ENCODE measurements around the gene UXT. TPM values are rescaled to one million over a fixed set of nuclear protein-coding genes. Genes with fewer than 3 reads are reported as not detected.
"Not testable (repeated sequence)": the region's sequence is repeated elsewhere in the genome, so short reads cannot be mapped to it uniquely, and the experiment has no call there.

Gene UXT
- polyA plus RNA-seq (2013, experiment 1 of 2; ENCODE audit: insufficient read length) = 106 TPM
- polyA plus RNA-seq (2013, experiment 2 of 2; ENCODE audit: insufficient read length) = 84.4 TPM

- DNase-seq = peak; percentile 95
Observed at GRCh38 chrX:47658684-47659420, at the start of gene UXT. TSS of gene UXT (minus strand) at chrX:47659180. CDS start at chrX:47658927, 253 bp downstream.

DNA sequence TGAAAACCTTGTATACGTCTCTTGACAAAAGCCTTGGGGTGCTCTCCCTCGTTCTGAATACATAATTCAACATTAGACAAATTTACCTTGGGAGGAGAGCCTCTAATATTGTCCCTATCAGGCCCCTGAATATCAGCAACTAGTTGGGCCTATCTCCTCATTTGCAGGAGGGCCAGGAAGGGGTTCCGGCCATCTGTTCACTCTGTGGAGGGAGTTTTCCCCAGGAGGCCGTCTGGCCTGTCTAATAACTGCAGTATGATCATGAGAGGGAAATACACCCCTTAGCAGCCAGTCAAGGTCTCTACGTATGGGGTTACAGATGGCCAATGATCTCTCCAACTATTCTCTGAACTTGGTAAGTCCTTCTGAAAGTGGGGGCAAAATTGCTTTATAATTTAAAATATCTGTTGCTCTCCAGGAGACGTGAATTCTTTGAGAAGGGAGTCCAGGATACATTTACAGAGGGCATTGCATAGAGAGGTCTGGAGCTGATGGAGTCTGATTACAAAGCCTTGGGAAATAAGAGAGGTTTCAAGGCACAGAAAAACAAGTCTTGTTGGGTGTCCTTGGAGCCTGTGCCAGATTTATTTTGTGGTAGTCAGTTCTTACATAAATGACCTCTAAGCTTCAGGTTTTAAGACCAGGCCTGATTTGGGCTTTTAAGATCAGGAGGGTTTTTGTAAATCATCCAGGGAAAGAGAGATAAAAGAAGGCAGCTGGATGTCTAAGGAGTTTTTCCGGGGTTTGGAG, 48.2 kb upstream of the UXT start:
- DNase-seq = no peak

GRCh38 chrX:47706575-47706974, 47.6 kb upstream of the UXT start:
- DNase-seq = peak; percentile 54

DNA sequence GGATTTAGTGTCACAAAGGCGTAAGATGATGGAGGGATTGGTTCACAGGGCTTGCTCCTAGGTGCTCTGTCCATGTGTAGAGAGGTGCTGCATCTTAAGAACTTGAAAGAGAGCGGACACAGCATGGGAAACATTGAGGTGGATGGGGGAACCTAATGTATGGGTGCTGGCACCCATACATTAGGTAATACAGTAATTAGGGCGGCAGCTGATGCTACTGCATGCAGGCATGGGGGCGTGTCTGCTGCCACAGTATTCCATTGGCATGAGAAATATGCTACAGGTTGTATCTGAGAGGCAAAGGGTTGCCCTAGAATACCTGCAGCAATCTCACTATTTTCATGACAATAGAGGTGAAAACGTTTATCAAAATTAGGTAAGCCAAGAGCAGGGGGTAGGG, 45.8 kb upstream of the UXT start:
- DNase-seq = no peak

DNA sequence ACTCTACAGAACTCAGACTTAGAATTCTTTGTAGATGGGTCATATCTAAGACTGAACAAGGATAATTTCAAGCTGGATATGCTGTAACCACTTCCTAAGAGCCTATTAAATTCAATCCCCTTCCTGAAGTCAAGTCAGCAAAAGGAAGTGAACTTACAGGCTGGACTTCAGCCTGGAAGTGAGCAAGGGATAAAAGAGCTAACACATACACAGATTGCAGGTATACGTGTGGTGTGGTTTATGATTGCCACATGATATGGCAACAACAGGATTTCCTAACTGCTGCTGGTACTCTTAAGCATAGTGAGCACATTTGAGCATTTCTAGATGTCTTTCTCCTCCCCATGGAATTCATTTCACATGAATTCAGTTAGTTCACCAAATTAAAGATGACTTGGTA, 38.2 kb upstream of the UXT start:
- DNase-seq = no peak

GRCh38 chrX:47690175-47690574, 31.2 kb upstream of the UXT start:
- peak; percentile 2 for DNase-seq

- no peak for DNase-seq
Observed at GRCh38 chrX:47687263-47687662, 28.3 kb upstream of the UXT start.

DNA sequence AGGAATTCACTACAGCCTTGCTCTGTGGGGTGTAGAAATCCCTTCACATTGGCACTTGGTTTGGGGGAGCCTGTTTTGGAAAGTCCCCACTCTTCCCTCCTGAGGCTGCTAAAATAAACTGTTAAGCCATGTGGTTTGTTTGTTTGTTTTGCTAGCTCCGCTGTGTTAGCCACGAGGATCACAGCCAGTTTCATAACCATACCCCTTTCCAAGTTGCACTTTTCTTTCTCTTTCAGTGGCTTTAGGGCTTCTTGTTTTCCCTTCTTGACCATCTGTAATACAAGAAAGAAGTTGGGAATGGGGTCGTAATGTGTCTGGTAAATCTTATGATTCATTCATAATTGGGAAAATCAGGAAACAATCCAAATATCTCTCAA, 24.8 kb upstream of the UXT start:
- no peak for DNase-seq

DNA sequence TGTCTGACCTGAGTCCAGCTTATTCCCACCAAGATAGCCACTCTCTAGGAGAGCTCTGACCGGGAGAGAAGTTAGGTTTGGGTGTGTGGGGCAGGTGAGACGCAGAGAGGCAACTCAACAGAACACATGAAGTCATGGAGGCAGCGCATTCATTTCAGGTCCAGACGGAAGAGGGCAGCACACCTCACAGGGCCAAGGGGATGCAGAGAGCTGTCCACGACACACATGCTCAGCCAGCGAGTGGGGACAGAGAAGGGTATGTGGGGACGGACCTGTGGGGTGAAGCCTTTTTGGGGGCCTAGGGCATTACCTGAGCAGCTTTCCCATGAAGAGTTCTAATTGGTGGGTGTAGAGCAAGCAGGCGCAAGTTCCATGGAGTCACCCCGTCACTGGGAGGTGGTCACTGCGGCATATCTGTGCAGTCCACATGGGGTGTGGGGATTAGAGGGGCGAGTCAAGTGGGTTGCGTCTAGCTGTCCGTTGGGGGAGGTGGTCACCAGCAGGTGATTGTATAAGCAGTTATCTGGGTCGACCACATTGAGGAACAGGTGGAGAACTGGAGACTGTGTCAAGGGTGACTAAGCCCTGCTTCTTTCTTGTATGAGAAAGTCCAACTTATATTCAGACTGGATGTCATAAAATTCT, 24.3 kb upstream of the UXT start:
- no peak for DNase-seq

DNA sequence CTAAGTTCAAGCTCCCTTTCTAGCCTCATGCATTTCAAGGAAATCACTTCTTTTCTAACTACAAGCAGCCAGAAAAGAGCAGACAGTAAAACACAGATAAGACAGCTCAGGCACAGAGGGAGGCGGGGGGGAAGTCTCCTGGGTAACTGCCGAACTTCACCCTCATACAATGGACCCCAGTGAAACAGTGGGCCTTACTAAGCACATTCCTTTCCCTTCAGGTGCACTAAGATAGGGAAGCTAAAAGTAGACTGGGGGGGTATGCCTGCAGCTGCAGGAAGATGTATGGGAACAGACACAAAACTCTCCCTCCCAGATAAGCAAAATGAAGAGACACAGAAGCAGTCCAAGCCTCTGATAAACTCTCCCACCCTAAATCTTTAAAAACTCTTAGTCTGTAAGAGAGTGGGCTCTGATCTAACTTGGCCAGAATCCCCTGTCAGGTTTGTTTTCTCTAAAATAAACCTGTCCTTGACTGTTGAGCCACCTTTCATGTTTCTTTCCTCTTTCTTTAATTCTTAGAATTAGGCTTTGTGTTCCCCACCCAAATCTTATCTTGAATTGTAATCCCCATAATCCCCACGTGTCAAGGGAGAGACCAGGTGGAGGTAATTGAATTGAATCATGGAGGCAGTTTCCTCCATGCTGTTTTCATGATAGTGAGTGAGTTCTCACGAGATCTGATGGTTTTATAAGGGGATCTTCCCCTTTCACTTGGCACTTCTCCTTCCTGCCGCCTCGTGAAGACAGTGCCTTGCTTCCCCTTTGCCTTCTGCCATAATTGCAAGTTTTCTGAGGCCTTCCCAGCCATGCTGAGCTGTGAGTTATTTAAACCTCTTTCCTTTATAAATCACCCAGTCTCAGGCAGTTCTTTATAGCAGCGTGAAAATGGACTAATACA, 17.2 kb upstream of the UXT start:
- not testable (repeated sequence) for DNase-seq

GRCh38 chrX:47674776-47675175, 15.8 kb upstream of the UXT start:
- no peak for DNase-seq

- not testable (repeated sequence) for DNase-seq
Observed at GRCh38 chrX:47665797-47666196, 6.8 kb upstream of the UXT start.

DNA sequence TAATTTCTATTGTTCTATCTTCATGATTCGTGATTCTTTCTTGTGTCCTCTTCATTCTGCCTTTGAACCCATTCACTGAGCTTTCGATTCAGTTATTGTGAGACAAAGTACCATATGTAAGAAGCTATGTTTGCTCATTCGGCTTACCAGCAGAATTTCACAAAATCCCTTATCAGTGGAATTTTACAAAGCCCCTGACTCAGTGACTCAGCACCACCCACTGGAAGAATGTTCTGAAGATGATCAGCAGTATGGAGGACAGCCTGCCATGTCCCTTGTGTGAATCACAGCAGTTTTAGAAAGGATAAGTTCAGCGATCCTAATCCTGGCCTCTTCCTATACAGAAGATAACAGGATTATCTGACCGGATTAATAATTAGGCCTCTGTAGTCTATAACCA, 5.8 kb upstream of the UXT start:
- DNase-seq = peak; percentile 31

DNA sequence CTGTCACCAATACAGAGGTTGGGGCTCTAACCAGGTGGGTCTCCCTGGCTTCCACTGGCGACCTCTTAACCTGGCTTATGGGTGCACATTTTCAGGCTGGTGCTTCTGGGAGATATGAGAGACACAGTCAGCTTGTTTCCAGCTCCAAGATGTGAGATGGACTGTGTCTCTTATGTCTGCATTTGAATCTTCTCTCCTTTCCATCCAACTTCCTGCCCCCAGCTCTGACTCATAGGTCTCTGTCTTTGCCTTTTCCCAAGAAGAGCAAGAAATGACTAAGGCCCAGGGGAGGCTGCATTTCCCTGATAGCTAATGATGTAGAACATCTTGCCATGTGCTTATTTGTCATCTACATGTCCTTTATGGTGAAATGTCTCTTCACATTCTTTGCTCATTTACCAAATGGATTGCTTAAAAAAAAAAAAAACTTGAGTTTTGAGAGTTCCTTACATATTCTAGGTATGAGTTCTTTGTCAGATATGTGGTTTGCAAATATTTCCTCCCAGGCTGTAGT, 3.2 kb upstream of the UXT start:
- peak; percentile 96 for DNase-seq

- DNase-seq = no peak
Observed at GRCh38 chrX:47661539-47661938, 2.6 kb upstream of the UXT start.

DNA sequence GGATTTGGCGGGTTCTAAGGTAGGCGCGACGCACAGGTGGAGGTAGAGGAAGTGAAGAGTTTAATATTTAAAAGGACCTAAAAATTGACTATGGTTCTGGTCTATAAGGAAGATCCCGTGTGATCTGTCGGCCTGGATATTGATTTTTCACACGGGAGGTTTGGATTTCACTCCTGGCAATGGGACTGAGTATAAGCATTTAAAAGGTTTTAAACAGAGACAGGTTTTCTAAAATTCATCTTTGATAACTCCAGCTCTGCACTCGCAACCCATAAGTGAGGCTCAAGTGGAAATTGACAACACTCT, 394 bp upstream of the UXT start:
- DNase-seq = no peak

DNA sequence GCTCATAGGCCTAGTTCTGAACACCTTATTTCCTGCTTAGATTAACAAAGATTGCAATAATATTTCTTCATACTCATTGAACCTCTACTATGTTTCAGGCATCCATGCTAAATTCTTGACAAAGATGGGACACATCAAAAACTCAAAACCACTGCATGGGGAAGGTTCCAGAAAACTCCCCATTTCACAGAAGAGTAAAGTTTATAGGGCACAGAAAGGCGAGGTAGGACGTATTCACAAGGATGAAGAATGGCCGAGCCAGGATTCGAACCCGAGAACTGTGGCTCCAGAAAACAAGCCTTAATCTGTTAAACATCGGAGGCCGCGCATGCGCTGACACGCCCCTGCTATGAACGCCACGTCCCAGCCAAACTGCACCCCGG, 688 bp downstream of the UXT start:
- DNase-seq = no peak

DNA sequence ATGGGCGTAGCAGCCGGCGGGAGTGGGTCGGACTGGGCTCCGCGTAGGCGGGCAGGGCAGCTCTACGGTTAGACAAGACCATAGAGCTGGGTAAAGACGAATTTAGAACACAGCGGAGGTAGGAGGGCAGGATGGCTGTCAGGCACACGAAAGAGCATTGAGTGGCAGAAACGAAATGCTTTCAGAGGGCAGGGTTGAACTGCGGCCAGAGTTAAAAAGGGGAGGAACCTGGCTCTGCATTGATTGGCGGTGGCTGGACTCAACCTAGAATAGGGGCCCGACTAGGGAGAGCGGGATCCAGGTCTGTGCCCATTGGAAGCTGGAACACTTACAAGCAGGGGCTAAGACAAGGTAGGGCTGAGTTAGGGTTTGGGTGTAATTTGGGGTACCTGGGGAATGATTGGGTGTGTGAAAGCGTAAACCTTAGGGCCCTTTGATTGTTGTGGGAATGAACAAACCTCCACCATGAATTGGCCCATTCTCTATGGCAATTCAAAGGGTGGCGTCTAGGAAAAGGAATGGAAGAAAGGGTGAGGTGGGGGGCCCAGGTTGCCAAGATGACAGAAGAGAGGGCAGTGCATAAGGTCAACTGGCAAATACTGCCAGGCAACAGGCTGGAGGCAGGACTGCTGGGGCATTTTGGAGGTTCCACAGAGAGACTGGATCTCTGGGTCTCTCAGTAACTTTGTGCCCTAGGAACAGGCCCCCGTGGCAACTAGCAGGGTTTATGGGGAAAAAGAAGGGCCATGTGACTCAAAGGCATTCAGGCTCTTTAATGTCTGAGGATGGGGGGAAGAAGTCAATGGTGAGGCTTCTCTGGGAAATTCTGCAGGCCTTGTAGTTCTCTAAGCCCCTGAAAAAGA, 7.7 kb downstream of the UXT start:
- DNase-seq = no peak

DNA sequence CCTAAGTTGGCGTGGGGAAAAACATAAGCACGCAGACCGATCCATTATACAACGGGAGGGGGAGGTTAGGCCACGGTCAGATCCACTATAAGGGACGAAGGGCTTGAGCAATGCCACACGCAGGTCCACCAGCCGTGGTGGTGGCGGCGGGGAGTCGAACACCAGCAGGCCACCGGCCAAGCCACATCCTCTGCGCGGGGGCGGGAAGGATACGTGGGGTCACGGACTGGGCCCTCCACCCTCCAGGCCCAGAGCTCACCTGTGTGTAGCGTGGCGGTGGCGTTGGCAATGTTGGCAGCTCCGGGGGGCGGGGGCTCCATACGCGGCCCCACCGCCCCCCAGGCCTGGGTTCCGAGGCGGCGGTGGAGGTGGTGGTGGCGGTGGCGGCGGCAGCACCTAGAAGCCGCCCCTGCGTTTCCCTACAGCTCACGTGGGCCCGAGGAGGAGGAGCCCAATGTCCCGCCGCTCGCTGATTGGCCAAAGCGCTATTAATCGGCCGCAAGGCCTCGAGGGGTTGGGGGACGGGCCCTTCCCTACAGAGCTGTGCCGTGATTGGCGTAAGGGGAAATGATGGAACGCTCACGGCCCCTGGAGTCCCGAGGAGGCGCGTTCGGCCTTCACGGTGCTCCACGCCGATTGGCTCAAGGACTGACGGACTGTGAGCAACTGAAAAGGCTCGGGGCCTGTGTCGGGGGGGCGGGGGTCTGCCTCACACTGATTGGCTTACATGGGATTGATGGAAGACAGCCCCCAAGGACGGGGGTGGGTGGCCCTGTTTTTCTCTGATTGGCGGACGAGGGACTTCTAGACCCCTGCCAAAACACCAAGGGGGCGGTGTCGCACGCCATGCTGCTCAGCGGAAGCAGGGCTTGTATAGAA, 8.6 kb downstream of the UXT start, which contains the start of gene ELK1:
TSS of gene ELK1 (minus strand) at position 400 of the 879 bp plus-strand sequence. CDS start 9,122 bp downstream, outside the sequence.
- DNase-seq = peak; percentile 98

DNA sequence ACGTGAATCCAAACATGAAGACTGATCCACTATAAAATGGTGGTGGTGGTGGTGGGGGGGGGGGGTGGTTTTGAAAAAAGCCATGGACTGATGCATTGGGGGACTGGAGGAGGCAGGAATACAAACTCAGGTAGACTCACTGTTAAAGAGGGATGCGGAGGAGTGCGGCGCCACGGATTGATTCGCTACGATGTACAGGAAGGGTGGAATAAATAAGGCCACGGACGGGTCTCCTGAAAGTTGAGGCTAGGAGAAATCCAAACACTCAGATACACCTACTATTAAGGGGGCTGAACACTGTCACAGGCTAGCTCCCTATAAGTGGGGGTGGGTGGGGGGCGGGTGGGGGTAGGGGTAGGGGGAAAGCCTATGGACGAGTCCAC, 9.2 kb downstream of the UXT start:
- no peak for DNase-seq

Data from fibroblast of skin of back (primary cell).